Ovary (tissue), 9 donors: ENCODE data around the gene PCBP4. TPM values are rescaled to one million over a fixed set of nuclear protein-coding genes. Genes with fewer than 3 reads are reported as not detected.

Experiments used
- DNase-seq, 5 donors: peaks; one replicate each; pipeline ENCODE4 v3.0.0-alpha.2; 2019 to 2020
- H3K27ac ChIP-seq, 2 donors: fragments of 200-600 bp; one replicate each; pipeline versions ENCODE4 v1.5.1 to v1.8.0; 2019 to 2022
- H3K27me3 ChIP-seq: fragments of 200-600 bp; one replicate; pipeline ENCODE4 v1.8.0; 2022
- H3K36me3 ChIP-seq: fragments of 200-600 bp; sonication (generic); one replicate; pipeline ENCODE4 v1.5.1; 2019
- H3K4me1 ChIP-seq: one replicate; pipeline ENCODE4 v1.8.1; 2013; ENCODE audit warnings: mild to moderate bottlenecking, moderate library complexity; ENCODE audit not compliant: insufficient read depth
- H3K4me3 ChIP-seq: fragments of 200-600 bp; sonication (generic); one replicate; pipeline ENCODE4 v1.5.1; 2017
- H3K9me3 ChIP-seq, 2 donors: fragments of 200-600 bp in 1 of 2; sonication (generic) in 1 of 2; one replicate each; pipeline versions ENCODE4 v1.5.1 to v1.8.1; 2013 to 2019; ENCODE audit warnings: mild to moderate bottlenecking in 1 of 2, moderate library complexity in 1 of 2
- CTCF ChIP-seq, 3 donors: fragments of 450-650 bp in 2 of 3; fragments of 200-600 bp in 1 of 3; IDR thresholded peaks; one replicate each; pipeline versions ENCODE4 v1.5.1 to v1.8.0; 2016 to 2022; ENCODE audit warnings: antibody characterized with exemption in 3 of 3, mild to moderate bottlenecking in 1 of 3
- EP300 ChIP-seq: sonication (generic); formaldehyde crosslinking; IDR thresholded peaks from one replicate; pipeline ENCODE4 v1.6.1; 2017; ENCODE audit warnings: antibody characterized with exemption
- POLR2A ChIP-seq: fragments of 450-650 bp; IDR thresholded peaks from one replicate; pipeline ENCODE4 v1.6.1; 2017; ENCODE audit warnings: antibody characterized with exemption, mild to moderate bottlenecking, moderate library complexity
- WGBS, 3 donors: extraction: QIAGEN DNeasy Blood & Tissue Kit in 1 of 3; methylation state at CpG; one replicate each; pipeline versions ENCODE4 v1.1.5 to v1.1.7; 2013 to 2017; 5-methylcytosine and 5-hydroxymethylcytosine counted together
- intact Hi-C, 4 donors: fragments of 100-400 bp; cut with DNase I; formaldehyde crosslinking; loops; one replicate each; pipeline versions ENCODE4 v1.11.0 to v1.15.1; 2022 to 2023
- polyA plus RNA-seq, 2 donors: library from polyadenylated mRNA; stranded (reverse); fragments of 200-250 nt in 1 of 2; fragments of 350-450 nt in 1 of 2; fragmentation: Illumina TruSeq in 1 of 2; extraction: RNeasy Lipid Tissue Mini Kit (QIAGEN cat#74804) in 1 of 2; gene quantifications; one replicate each; pipeline ENCODE4 v1.2.3, GENCODE V29; 2013 to 2014
- total RNA-seq, 7 donors: library from RNA; depleted of rRNA in 2 of 7; stranded (reverse); fragments of >200 nt in 2 of 7; fragmentation: NEBNext Ultra II Directional in 3 of 7; extraction: Animal tissue kit (Norgen Biotek cat#: 25700) in 3 of 7; gene quantifications; one replicate each; pipeline versions ENCODE4 v1.1.0 to v1.2.4, GENCODE V29; 2016 to 2023
- donor health status: DM: no; HTN: no; CAD: no; lungs with moderate emphysema.
- donor health status: DM: no; HTN: no; CAD: no.
- donor health status: Bipolar disorder and iron deficiency.
- donor health status: DM: yes; HTN: yes; CAD: no.
- donor health status: DM: no; HTN: no; CAD: no.
- donor health status: DM: yes; HTN: yes; CAD: no.

Gene PCBP4
- total and polyA plus RNA-seq, 9 donors: 4.5 to 83.3 (median 44.0) TPM

- TF ChIP-seq EP300: no peak
- TF ChIP-seq POLR2A: no peak
- TF ChIP-seq CTCF (IDR thresholded peaks at IDR 0.05): no peak
- DNase-seq: no peak
- WGBS, 3 donors: 84 to 85% (median 85%) methylated on average over 6 of the region's 6 CpGs
- intact Hi-C loops: no loop called here
- no peak overlapping the region for H3K4me3 ChIP-seq
- no peaks in the 10 kb centered on the region for H3K36me3 ChIP-seq
- H3K27me3 ChIP-seq: no peaks in the 10 kb centered on the region
- no peak overlapping the region for H3K27ac ChIP-seq
- peaks cover 8% of the 10 kb centered on the region for H3K4me1 ChIP-seq
- H3K9me3 ChIP-seq: no peaks in the 10 kb centered on the region
Observed at GRCh38 chr3:51968883-51969678, 1.8 kb upstream of the PCBP4 start.

- TF ChIP-seq POLR2A: no peak
- intact Hi-C loops: no loop called here
- 1 to 10% (median 4%) methylated on average over 11 of the region's 11 CpGs for WGBS, 3 donors
- Histone ChIP-seq H3K36me3 (no peaks in the 10 kb centered on the region), H3K9me3 (no peaks in the 10 kb centered on the region), H3K4me1 (peaks cover 8% of the 10 kb centered on the region), H3K27ac (peak overlapping the region in 1 of 2 donors; percentile 86), H3K4me3 (peak overlapping the region; percentile 62), H3K27me3 (no peaks in the 10 kb centered on the region)
- peak in 3 of 5 donors; percentile 48 to 66 (median 51) for DNase-seq
Observed at GRCh38 chr3:51968170-51968775, 1.0 kb upstream of the PCBP4 start.

GRCh38 chr3:51966922-51967383, 301 bp downstream of the PCBP4 start:
- DNase-seq: no peak
- intact Hi-C loops: no loop called here
- Histone ChIP-seq H3K4me3 (peak overlapping the region; percentile 62), H3K36me3 (no peaks in the 10 kb centered on the region), H3K4me1 (peaks cover 15% of the 10 kb centered on the region), H3K27ac (peak overlapping the region; percentile 79 to 83), H3K27me3 (no peaks in the 10 kb centered on the region), H3K9me3 (no peaks in the 10 kb centered on the region)
- WGBS, 3 donors: 3 to 6% (median 5%) methylated on average over 32 to 33 of the region's 33 CpGs
- TF ChIP-seq EP300 (no peak), CTCF (IDR thresholded peaks at IDR 0.05) (no peak), POLR2A (no peak)

- intact Hi-C loops: no loop called here
- Histone ChIP-seq H3K4me1 (peaks cover 19% of the 10 kb centered on the region), H3K4me3 (peak overlapping the region; percentile 62), H3K27ac (peak overlapping the region in 1 of 2 donors; percentile 83), H3K27me3 (no peaks in the 10 kb centered on the region), H3K36me3 (no peaks in the 10 kb centered on the region), H3K9me3 (no peaks in the 10 kb centered on the region)
- 70 to 74% (median 72%) methylated on average over 5 of the region's 5 CpGs for WGBS, 3 donors
- no peak for DNase-seq
- TF ChIP-seq EP300: no peak
- no peak for TF ChIP-seq POLR2A
- no peak for TF ChIP-seq CTCF (IDR thresholded peaks at IDR 0.05)
Observed at GRCh38 chr3:51966486-51966885, 768 bp downstream of the PCBP4 start.

GRCh38 chr3:51966016-51966415, 1.2 kb downstream of the PCBP4 start:
- no peaks in the 10 kb centered on the region for H3K9me3 ChIP-seq
- no peaks in the 10 kb centered on the region for H3K27me3 ChIP-seq
- H3K36me3 ChIP-seq: no peaks in the 10 kb centered on the region
- H3K4me3 ChIP-seq: no peak overlapping the region
- H3K27ac ChIP-seq: no peak overlapping the region
- WGBS, 3 donors: 64 to 80% (median 68%) methylated on average over 2 of the region's 2 CpGs
- DNase-seq: no peak
- TF ChIP-seq CTCF (IDR thresholded peaks at IDR 0.05) (no peak), EP300 (no peak), POLR2A (no peak)
- H3K4me1 ChIP-seq: peaks cover 19% of the 10 kb centered on the region
- intact Hi-C loops: no loop called here
